Pancreas (tissue), 10 donors: Measurements from ENCODE around the gene ARHGEF1. TPM values are rescaled to one million over a fixed set of nuclear protein-coding genes. Genes with fewer than 3 reads are reported as not detected.
A peak's percentile ranks its signal among the peaks of the same experiment; 100 is the strongest.

ENCODE experiments used
- ATAC-seq, 4 donors: fragments of 200-7000 bp; cut with Tn5 transposase; one replicate each; pipeline versions ENCODE4 v1.8.0 to v1.9.1; 2020; ENCODE audit warnings: mild to moderate bottlenecking in 4 of 4, moderate library complexity in 4 of 4
- DNase-seq, 6 donors: peaks; one replicate each; pipeline ENCODE4 v3.0.0-alpha.2; 2020
- FAIRE-seq: peaks from 2 replicates; lab custom pipeline; 2012; peaks lifted over from hg19 to GRCh38; lab: Jason Lieb, UNC
- H3K27ac ChIP-seq, 4 donors: fragments of 200-600 bp; sonication (generic); 1 replicate in 3 of 4; 2 replicates in 1 of 4; pipeline versions ENCODE4 v1.5.0 to v1.8.0; 2020
- H3K27me3 ChIP-seq, 4 donors: fragments of 200-600 bp; one replicate each; pipeline ENCODE4 v1.8.0; 2021
- H3K36me3 ChIP-seq, 3 donors: fragments of 200-600 bp; sonication (generic) in 1 of 3; one replicate each; pipeline versions ENCODE4 v1.5.0 to v1.8.0; 2020 to 2021
- H3K4me1 ChIP-seq, 3 donors: fragments of 200-600 bp; one replicate each; pipeline ENCODE4 v1.8.0; 2021
- H3K4me3 ChIP-seq, 4 donors: fragments of 200-600 bp; sonication (generic) in 2 of 4; one replicate each; pipeline versions ENCODE4 v1.5.0 to v1.8.0; 2020 to 2021
- H3K9me3 ChIP-seq, 4 donors: fragments of 200-600 bp; one replicate each; pipeline ENCODE4 v1.8.0; 2021
- CTCF ChIP-seq, 4 donors: fragments of 200-600 bp; sonication (generic) in 3 of 4; IDR thresholded peaks; one replicate each; pipeline versions ENCODE4 v1.5.0 to v1.8.0; 2021; ENCODE audit warnings: antibody characterized with exemption in 4 of 4
- WGBS, 2 donors: extraction: QIAGEN DNeasy Blood & Tissue Kit; methylation state at CpG; one replicate each; pipeline ENCODE4 v1.1.7; 2013; 5-methylcytosine and 5-hydroxymethylcytosine counted together
- intact Hi-C, 3 donors: fragments of 100-400 bp; cut with DNase I; formaldehyde crosslinking; loops; one replicate each; pipeline versions ENCODE4 v1.11.1 to v1.14.2; 2022
- microRNA-seq, 2 donors: library from miRNA; unstranded; fragments of <30 nt; microRNA quantifications; one replicate each; pipeline versions ENCODE4 to v1.1.0, GENCODE V29; 2019 to 2020
- polyA plus RNA-seq, 2 donors: library from polyadenylated mRNA; stranded (reverse); fragments of 200-250 nt; gene quantifications; one replicate each; pipeline ENCODE4 v1.2.3, GENCODE V29; 2013
- total RNA-seq, 6 donors: library from RNA; stranded (reverse); fragmentation: NEBNext Ultra II Directional in 4 of 6; extraction: Animal tissue kit (Norgen Biotek cat#: 25700) in 4 of 6; gene quantifications; one replicate each; pipeline versions ENCODE4 v1.2.1 to v1.2.4, GENCODE V29; 2021 to 2023
- donor health status: healthy with polysubstance abuse.
- donor health status: DM: no; HTN: no; CAD: no; lungs with moderate emphysema.
- donor health status: DM: no; HTN: no; CAD: no.
- donor health status: control.
- donor health status: control.
- donor health status: Bipolar disorder and iron deficiency.
- donor health status: DM: yes; HTN: yes; CAD: no.
- donor health status: DM: no; HTN: no; CAD: no.
- donor health status: DM: no; HTN: no; CAD: no.
- donor health status: DM: yes; HTN: yes; CAD: no.

ARHGEF1 gene
- total and polyA plus RNA-seq, 8 donors, result 26.3 to 179 (median 39.3) TPM

- Histone ChIP-seq H3K4me3 (no peak overlapping the region), H3K27me3 (no peaks in the 10 kb centered on the region), H3K27ac (no peak overlapping the region), H3K36me3 (no peaks in the 10 kb centered on the region), H3K9me3 (no peaks in the 10 kb centered on the region), H3K4me1 (no peaks in the 10 kb centered on the region)
- intact Hi-C loops, result loop anchor here in 1 of 3 donors (5.0 kb wide), 1 partner anchor 79 kb away; no protein-coding TSS in a partner anchor
- ATAC-seq (peak; percentile 65 to 96 (median 88)), DNase-seq (peak; percentile 63 to 98 (median 84)), FAIRE-seq (no peak)
- 4% methylated on average over 12 of the region's 12 CpGs for WGBS, 2 donors
- TF ChIP-seq CTCF (IDR thresholded peaks at IDR 0.05), result peak; percentile 97 to 98 (median 98)
Observed at GRCh38 chr19:41951686-41952172, 68.7 kb downstream of the ARHGEF1 start.

GRCh38 chr19:41955521-41955920 is 72.5 kb downstream of the ARHGEF1 start:
- FAIRE-seq, result no peak
- H3K36me3 ChIP-seq, result no peaks in the 10 kb centered on the region
- no peak for TF ChIP-seq CTCF (IDR thresholded peaks at IDR 0.05)
- intact Hi-C loops, result no loop called here
- peaks cover 0 to 4% (median 0%) of the 10 kb centered on the region in 3 donors for H3K4me1 ChIP-seq
- no peak overlapping the region for H3K4me3 ChIP-seq
- no peaks in the 10 kb centered on the region for H3K9me3 ChIP-seq
- DNase-seq, result no peak
- no peak for ATAC-seq
- H3K27me3 ChIP-seq, result no peaks in the 10 kb centered on the region
- WGBS, 2 donors, result 73 to 78% methylated on average over 7 of the region's 7 CpGs
- no peak overlapping the region for H3K27ac ChIP-seq

GRCh38 chr19:41956621-41957020 is 73.6 kb downstream of the ARHGEF1 start:
- Histone ChIP-seq H3K4me3 (no peak overlapping the region), H3K27ac (no peak overlapping the region), H3K9me3 (no peaks in the 10 kb centered on the region), H3K4me1 (peaks cover 0 to 4% (median 0%) of the 10 kb centered on the region in 3 donors), H3K36me3 (no peaks in the 10 kb centered on the region), H3K27me3 (no peaks in the 10 kb centered on the region)
- ATAC-seq, result no peak
- intact Hi-C loops, result no loop called here
- WGBS, 2 donors, result 89 to 90% methylated on average over 13 of the region's 13 CpGs
- TF ChIP-seq CTCF (IDR thresholded peaks at IDR 0.05), result no peak
- DNase-seq, result no peak
- no peak for FAIRE-seq

Small RNA genes lying within 50 kb of the gene (microRNA-seq; reads per million reads assigned to microRNA genes)
- gene MIR6797, result 0 to 0.29 reads per million in 2 donors

Other genes with a start within 250 kb of the ARHGEF1 start
- gene CEACAM7, start 194.9 kb upstream of the ARHGEF1 start, total RNA-seq, result 1 to 10 TPM; 1.5 to 6.4 (median 2.6) TPM
- gene CEACAM7, start 194.9 kb upstream of the ARHGEF1 start, polyA plus RNA-seq, result 1 to 10 TPM; 1.2 to 3.8 TPM
- gene CEACAM5, start 174.6 kb upstream of the ARHGEF1 start, total RNA-seq, result 1 to 10 TPM in 1 of 6 donors, under 1 TPM in 2, not detected in 3; 0.12 to 5.8 (median 0.32) TPM
- under 1 TPM; 0.02 to 0.30 TPM for gene CEACAM5, start 174.6 kb upstream of the ARHGEF1 start, polyA plus RNA-seq
- 1 to 10 TPM; 3.6 to 9.0 (median 8.0) TPM for gene CEACAM6, start 127.7 kb upstream of the ARHGEF1 start, total RNA-seq
- 1 to 10 TPM in 1 of 2 donors, under 1 TPM in 1; 0.68 to 1.7 TPM for gene CEACAM6, start 127.7 kb upstream of the ARHGEF1 start, polyA plus RNA-seq
- gene CEACAM3, start 86.6 kb upstream of the ARHGEF1 start, total RNA-seq, result under 1 TPM in 2 of 6 donors, not detected in 4; 0.41 to 0.61 TPM
- gene CEACAM3, start 86.6 kb upstream of the ARHGEF1 start, polyA plus RNA-seq, result not detected
- not detected for gene LYPD4, start 38.5 kb upstream of the ARHGEF1 start, total RNA-seq
- gene LYPD4, start 38.5 kb upstream of the ARHGEF1 start, polyA plus RNA-seq, result not detected
- not detected for gene DMRTC2, start 38.1 kb upstream of the ARHGEF1 start, total RNA-seq
- gene DMRTC2, start 38.1 kb upstream of the ARHGEF1 start, polyA plus RNA-seq, result not detected
- 1,000 to 10,000 TPM in 5 of 6 donors, 100 to 1,000 TPM in 1; 939 to 1,697 (median 1,289) TPM for gene RPS19, start 22.9 kb upstream of the ARHGEF1 start, total RNA-seq
- 1,000 to 10,000 TPM; 1,099 to 2,267 TPM for gene RPS19, start 22.9 kb upstream of the ARHGEF1 start, polyA plus RNA-seq
- gene CD79A, start 5.9 kb upstream of the ARHGEF1 start, total RNA-seq, result under 1 TPM in 5 of 6 donors, not detected in 1; 0.16 to 1.00 (median 0.31) TPM
- under 1 TPM; 0.11 to 0.23 TPM for gene CD79A, start 5.9 kb upstream of the ARHGEF1 start, polyA plus RNA-seq
- gene ERFL, start 45.3 kb downstream of the ARHGEF1 start, total RNA-seq, result under 1 TPM in 5 of 6 donors, not detected in 1; 0.06 to 0.37 (median 0.14) TPM
- gene ERFL, start 45.3 kb downstream of the ARHGEF1 start, polyA plus RNA-seq, result under 1 TPM; 0.33 to 0.34 TPM
- 10 to 100 TPM; 49.8 to 79.4 (median 66.8) TPM for gene RABAC1, start 76.1 kb downstream of the ARHGEF1 start, total RNA-seq
- gene RABAC1, start 76.1 kb downstream of the ARHGEF1 start, polyA plus RNA-seq, result 100 to 1,000 TPM; 117 to 134 TPM
- gene ATP1A3, start 111.0 kb downstream of the ARHGEF1 start, total RNA-seq, result under 1 TPM; 0.09 to 0.44 (median 0.32) TPM
- 1 to 10 TPM in 1 of 2 donors, under 1 TPM in 1; 0.30 to 1.2 TPM for gene ATP1A3, start 111.0 kb downstream of the ARHGEF1 start, polyA plus RNA-seq
- gene GRIK5, start 187.0 kb downstream of the ARHGEF1 start, total RNA-seq, result 1 to 10 TPM; 1.9 to 3.6 (median 3.1) TPM
- gene GRIK5, start 187.0 kb downstream of the ARHGEF1 start, polyA plus RNA-seq, result 10 to 100 TPM in 1 of 2 donors, 1 to 10 TPM in 1; 4.8 to 10.5 TPM
- 1 to 10 TPM; 3.9 to 8.5 (median 5.8) TPM for gene ZNF574, start 193.0 kb downstream of the ARHGEF1 start, total RNA-seq
- 1 to 10 TPM; 4.9 to 6.2 TPM for gene ZNF574, start 193.0 kb downstream of the ARHGEF1 start, polyA plus RNA-seq
- gene POU2F2, start 249.3 kb downstream of the ARHGEF1 start, total RNA-seq, result 1 to 10 TPM in 3 of 6 donors, under 1 TPM in 3; 0.56 to 5.6 (median 1.00) TPM
- 1 to 10 TPM; 1.7 to 1.9 TPM for gene POU2F2, start 249.3 kb downstream of the ARHGEF1 start, polyA plus RNA-seq